NK-92 treated with Interleukin-12 subunit alpha and Interleukin-12 subunit beta, amount 100 ng/mL, for 24 hours (cell line): ENCODE measurements around the gene KCNJ12.
"Not testable (repeated sequence)": the region's sequence is repeated elsewhere in the genome, so short reads cannot be mapped to it uniquely, and the experiment has no call there.

Source experiments
- DNase-seq: peaks from one replicate; lab custom pipeline; 2025; lab: John Stamatoyannopoulos, UW

KCNJ12 gene

DNA sequence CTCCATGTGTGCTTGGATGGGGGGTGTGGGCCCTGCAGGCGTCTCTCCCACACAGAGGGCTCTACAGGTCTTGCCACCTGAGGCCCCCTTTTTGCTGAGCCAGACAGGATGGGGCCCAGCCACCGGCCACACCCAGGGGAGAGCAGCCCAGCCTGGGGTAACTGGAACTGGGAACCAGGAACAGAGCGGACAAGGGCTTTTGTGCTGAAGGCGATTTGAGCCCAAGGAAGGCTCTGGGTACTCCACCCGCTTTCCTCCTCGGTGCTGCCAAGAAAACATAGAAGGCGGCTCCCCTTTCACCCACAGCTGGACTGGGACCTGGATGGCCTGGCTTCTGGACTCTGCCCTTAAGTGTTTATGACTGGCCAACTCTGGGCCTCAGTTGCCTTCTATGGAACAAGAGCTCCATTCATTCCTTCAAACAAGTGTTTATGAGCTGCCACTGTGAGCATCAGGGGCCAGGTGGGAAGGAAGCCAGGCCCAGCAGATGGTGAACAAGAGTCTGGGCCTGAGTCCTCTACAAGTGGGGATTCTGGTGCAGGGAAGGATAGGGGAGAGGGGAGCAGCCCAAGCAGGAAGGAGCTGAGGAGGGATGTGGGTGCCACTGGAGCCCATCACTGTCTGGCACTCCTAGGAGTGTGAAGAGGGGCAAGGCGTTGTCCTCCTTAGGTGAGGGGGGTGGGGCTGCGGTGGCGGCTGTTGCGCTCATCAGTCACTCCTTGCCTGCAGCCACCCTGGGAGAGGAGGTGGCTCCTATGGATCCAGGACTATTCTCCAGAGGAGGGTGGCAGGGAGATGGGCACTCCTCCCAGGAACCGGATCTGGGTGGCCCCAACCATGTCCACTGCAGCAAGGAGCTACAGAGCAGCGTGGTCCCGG, 46.4 kb downstream of the KCNJ12 start:
- not testable (repeated sequence) for DNase-seq

DNA sequence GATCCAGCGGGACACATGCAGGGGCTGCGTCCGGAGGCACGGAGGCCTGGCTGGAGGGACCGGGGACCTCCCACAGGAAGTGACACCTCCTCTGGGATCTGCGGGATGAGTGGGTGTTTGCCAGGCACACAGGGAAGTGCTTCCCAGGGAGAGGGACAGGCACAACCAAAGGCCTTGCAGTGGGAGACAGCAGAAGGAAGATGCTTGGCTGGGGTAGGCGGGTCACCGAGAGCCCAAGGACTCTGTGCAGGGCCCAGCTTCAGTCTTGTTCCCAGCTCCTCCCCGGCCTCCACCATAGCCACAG, 47.0 kb downstream of the KCNJ12 start:
- DNase-seq, result not testable (repeated sequence)

DNA sequence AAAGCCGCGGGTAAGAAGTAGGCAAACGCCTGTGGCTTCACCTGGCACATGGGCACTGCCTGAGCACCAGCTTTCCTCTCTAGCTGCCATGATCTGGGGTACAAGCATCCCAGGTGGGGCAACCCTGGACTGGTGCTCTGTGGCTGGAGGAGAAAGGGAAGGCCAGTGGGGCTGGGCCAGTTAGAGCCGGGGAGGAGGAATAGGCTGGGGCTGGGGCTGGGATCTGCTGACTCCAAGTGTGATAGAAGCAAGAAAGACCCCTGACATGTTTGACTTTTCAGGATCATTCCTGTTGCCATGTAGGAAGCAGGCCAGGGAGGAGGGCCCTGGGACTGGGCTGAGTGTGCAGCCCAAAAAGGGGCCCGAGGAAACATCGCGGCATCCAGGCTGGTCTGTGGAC, 48.5 kb downstream of the KCNJ12 start:
- not testable (repeated sequence) for DNase-seq

DNA sequence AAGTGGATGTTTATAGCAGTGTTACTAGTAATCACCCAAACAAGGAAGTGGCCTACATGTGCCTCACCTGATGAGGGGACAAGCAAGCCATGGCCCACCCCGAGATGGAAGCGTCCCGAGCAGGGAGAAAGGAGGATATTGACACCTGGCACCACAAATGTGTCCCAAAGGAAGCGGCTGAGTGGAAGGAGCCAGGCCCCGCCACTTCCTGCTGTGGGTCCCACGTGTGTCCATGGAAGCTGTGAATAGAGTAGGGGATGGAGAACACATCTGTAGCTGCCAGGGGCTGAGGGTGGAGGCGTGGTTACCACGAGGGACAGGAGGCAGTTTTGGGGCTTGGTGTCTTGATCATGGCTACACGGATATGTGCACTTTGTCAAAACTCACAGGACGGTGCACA, 49.2 kb downstream of the KCNJ12 start:
- DNase-seq, result no peak

DNA sequence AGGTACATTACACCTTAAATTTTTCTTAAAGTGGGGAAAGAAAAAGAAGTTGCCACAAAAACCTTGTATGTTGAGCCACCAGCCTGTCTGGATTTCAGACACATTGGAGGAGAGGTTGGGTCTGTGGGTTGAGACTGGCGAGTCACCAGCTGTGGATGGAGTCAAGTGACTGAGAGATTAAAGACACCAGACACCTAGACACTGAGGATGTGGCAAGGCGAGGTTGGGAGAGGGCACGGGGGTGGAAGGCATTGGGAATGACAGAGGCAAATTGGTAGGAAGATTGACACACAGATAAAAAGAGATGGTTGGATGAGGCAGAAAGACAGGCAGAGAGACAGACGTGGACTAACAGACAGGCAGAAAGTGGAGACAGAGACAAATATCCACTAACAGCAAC, 49.6 kb downstream of the KCNJ12 start:
- DNase-seq, result no peak

DNA sequence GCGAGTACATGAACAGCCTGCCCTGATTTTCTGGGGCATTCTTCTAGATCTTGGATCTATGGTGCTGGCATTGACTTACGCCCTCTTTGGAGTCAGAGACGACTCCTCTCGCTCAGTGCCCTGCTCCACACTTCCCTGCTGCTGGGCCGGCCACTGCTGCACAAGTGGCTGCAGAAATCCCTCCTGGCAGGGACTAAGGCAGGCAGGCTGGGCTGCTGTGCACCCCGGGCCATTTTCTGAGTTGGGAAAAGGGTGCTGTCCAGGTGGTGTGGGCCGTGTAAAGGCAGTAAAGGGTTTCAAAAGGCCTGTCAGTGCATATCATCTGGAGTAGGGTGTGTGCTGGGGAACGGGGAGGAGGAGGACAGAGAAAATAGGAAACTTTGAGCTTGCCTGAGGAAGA, 50.1 kb downstream of the KCNJ12 start:
- not testable (repeated sequence) for DNase-seq

DNA sequence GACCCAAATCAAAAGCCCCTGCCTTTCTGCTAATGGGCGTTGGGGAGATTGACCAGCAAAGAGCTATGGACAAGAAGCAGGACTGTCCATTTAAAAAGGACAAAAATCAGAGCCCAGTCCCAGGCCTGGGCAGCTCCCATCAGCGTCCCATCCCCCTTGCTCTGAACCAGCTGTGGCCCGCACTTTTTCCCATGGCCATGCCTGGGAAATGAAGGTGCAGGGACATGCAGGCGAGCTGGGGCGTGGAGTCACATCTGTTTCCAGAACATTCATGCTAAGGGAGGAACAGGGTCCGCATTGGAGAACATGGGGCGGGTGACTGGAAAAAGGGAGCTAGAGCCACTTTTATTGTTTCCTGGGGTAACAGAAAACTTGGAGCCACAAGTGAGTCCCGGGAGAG, 50.7 kb downstream of the KCNJ12 start:
- DNase-seq, result not testable (repeated sequence)

DNA sequence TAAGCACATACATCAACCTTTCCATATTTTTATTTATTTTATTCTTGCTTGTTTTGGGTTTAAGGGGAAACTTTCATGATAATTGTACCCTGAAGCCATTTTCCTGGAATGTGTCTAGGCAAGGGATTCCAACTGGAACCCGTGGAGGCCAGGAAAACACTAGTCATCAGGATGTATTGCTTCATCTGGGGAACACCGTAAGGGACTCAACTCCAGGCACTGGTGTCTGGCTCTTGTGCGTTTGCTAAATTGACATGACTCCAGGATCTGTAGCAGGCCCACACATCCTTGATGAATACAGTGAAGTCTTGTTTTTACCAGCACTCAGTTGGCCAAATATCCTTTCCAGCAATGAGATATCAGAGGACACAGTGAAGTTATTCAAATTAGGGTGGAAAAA, 51.6 kb downstream of the KCNJ12 start:
- not testable (repeated sequence) for DNase-seq

DNA sequence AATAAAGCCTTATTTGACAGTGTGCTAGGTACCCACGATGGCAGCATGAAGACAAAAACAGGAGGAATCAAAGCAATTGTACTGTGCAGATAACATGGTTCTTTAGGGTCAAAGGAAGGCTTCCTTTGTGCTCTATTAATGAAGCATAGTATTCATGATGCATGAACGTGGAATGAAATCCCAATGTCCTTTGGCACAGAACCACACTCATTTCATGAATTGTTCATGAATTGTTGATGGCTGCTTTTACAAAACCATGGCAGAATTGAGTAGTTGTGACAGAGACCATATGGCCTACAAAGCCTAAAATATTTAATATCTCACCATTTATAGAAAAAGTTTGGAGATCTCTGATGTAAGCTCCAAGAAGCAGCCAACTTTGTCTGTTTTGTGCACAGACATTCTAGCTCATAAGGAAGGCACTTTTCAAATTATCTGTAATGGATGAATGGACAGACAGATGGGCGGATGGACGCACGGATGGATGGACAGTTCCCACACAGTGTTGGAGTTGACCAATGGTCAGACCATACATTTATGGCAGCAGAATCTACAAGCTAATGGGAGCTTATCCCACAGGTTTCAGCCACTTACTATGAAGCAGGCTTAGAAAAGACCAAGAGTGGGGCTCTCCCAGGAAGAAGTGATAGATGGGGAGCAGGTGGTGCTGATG, 52.7 kb downstream of the KCNJ12 start:
- not testable (repeated sequence) for DNase-seq

DNA sequence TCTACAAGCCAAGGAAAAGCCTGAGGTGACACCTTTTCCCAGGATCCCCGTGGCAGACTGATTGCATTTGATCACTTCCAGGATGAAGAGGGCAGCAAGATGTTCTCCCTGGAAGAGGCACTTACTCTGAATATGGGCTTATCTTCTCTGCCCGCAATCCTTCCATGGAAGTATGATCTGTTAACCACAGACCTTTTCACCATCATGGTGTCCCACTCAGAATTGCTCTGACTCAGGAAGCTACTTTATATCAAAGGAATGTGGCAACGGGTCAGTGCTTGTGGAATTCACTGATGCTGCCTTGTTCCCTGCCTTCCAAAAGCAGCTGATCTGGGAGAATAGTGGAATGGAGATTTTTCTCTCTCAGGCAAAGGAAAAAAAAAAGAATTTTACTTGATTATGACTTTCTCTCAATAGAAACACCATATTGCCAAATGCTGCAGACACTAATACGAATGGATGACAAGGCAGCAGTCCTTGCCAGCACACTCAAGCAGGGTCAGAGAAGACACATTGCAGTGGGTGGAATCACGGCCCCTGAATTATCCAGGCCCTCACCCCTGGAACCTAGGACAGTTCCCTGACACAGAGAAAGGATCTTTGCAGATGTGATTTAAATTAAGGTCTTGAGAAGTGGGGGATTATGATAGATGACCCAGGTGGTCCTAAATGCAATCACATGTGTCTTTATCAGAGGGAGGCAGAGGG, 53.9 kb downstream of the KCNJ12 start:
- not testable (repeated sequence) for DNase-seq

DNA sequence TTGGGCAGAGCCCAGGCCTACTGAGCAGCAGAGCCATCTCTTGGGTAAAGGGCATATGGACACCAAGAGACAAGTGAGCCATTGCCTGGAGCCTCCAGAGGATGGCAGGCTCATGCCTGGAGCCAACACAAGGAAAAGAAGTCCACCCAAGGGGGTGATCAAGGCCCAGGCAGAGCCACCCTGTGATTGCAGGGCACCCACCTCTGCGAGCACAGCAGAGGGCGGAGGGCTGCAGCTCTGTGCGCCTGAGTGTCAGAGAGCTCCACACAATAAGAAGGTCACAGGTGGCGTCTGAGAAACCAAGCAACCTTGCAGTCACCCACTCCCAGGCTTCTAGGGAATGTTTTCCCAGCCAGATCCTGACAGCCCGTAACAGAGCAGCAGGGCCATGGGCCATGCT, 57.8 kb downstream of the KCNJ12 start:
- DNase-seq, result not testable (repeated sequence)

DNA sequence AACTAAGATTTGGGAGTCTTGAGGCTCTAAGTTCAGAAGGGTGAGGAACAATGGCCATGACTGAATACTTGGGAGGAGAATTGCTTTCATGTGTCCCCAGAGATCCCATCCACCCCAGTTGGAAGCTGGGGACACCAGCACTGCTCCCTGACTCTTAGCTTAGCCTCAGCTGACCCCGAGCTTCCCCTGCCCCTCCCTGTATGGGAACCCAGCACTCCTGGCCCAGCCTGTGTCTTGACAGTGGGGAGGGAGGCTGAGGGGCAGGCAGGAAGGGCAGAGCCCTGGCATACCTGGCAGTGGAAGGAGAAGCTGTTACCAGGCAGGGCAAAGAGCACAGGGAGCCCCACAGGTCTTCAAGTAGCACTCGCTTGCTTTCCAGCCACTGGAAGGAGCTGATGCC, 58.8 kb downstream of the KCNJ12 start:
- not testable (repeated sequence) for DNase-seq

DNA sequence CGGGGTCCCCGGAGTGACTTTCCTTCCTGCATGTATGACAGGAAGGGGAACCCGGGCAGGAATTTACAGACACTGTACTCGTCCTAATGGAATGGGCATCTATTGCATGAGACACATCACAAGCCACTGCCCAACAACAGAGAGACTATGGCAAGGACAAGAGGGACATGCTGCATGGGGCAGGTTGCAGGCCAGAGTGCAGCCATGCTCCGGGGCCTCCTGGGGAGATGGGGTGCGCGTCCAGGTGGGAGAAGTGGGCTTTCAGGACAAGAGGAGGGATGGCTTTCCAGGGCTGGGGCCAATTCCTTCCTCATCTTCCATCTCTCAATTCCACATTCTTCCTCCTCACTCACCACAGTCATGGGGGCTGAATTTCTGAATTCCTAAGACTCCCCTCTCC, 60.3 kb downstream of the KCNJ12 start:
- DNase-seq, result not testable (repeated sequence)

DNA sequence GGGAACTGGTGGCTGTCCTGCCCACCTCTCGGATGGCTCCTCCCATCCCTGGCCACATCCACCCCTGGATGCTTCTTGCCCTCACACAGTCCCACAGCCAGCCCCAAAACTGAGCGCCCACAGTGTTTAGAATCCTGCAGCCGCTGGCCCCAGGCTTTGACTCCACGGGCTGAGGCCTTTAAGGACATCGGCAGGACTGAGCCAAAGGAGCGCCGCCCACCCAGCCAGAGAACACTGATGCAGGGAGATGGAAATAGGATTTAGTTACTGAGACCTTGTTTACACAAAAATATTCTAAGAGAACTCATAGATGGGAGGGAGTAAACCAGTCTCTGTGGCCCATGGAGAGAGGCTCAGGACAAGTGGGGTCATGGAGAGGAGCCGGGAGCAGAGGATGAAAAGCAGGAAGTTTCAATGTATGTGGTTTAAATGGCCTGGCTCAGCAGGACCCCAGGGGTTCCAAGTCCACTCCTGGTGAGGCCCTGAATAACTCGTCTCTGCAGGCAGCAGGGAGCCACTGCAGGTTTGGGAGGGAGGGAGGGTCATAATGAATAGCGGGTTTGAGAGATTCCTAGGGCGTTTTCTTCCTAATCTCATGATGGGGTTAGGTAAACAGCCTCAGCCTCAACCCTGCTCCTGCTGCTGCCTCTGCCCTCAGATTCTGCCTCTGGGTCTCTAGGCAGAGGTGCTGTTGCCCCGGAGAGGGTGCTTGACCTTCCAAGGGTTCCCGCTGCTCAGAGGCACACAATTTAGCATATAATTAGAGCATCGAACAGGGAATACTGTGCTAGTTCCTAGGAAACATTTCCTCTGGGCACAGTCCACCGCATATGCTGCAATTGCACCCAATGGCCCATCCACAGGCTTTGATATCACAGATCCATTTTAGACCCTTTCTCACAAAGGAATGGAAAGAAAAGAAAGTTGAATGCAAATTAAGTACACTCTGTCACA, 61.0 kb downstream of the KCNJ12 start:
- DNase-seq, result not testable (repeated sequence)

DNA sequence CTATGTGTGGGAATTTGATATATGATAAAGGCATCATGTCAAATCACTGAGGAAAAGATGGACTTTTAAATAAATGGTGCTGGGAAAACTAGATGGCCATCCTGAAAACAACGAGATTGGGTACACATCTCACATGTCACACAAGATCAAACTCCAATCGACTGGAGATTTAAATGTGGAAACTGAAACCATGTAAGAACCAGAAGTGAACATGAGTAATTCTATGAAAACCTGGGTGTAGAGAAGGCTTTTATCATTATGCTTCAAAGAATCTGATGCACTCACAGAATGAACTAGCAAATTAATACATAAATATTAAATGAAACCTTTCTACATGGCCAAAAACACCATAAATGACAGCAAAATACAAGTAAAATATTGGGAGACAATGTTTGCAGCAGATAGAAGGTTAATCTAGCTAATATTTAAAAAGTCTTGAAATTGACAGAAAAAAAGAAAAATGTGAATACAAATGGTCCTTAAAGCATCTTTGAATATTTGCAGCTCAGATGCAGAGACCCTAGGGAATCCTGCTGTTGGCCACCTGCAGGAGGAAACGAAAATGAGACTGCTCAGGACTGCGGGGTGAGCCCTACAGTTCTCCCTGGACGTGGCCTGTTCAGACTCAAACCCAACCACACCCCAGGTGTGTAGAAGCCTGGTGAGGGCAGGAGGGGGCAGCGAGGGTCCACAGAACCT, 62.3 kb downstream of the KCNJ12 start:
- not testable (repeated sequence) for DNase-seq

DNA sequence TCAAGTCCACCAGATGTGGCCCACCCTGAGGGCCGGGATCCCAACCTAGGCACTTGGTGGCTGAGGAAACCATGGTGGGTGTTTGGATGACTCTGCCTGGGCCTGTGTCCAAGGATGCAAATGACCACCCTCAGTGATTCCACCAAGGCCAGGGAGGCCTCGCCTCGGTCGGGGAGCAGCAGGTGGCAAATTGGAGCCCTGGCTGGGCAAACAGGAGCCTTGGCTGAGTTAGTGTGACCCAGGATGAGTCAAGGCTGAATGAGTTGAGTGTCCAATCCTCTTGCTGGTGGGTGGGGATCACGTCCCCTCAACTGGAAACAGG, 62.8 kb downstream of the KCNJ12 start:
- DNase-seq, result not testable (repeated sequence)

DNA sequence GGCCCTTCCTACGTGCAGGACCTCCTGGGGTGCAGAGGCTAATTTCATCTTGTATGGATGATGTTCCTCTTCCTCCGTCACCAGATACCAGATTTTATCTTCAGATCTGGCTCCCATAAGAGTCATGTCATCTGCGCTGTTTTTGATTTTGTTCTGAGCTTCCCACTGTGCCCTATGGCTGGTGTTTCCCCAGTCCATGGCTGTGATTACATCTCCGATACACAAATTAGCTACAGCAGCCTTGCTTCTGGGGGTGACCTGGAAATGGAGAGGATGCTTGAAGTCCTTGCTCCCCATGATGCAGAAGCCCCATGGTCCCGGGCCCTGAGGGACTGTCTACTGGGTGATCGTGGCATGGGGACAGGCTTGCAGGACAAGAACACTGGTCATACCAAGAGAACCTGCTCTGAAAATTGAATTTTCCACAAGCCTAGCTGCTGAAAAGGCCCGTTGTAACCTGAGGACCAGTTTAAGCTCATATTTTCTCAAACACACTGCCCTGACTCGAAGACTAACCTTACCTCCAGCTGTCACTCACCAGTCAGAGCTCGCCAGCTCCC, 69.0 kb downstream of the KCNJ12 start:
- no peak for DNase-seq

DNA sequence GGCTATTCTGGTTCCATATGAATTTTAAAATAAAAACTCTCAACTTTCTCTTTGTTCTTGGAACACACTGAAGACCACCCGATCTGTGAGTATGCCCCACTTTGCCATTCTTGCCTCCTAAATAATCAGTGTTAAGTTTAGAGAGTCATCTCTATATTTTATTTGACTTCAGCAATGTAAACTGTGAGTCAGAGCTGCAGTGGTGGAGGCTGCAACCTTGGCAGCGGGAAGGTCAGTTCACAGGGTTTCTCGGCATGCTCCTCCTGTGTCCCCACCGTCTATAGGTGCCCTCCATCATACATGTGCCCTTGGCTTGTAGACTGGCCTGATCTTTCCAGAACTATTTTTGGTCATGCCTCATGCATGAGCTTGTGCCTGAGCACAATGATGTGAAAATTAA, 71.4 kb downstream of the KCNJ12 start:
- not testable (repeated sequence) for DNase-seq

DNA sequence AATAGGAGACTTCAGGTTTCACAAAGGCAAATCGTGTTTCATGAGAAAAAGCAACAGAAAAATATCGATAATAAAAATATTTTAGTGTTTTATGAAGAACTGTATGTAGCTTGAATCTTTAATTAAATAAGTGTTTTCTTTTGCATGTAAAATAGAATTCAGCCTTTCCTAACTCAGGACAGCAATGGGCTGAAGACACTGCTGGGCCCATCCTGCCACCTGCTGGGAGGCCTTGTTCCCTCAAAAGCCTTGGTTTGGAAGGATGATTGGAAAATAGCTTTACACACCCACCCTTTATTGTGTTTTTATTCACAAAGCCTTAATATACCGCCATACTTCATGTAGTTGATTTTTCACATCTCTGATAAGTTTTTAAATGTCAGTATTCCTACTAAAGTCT, 73.7 kb downstream of the KCNJ12 start:
- DNase-seq, result not testable (repeated sequence)

DNA sequence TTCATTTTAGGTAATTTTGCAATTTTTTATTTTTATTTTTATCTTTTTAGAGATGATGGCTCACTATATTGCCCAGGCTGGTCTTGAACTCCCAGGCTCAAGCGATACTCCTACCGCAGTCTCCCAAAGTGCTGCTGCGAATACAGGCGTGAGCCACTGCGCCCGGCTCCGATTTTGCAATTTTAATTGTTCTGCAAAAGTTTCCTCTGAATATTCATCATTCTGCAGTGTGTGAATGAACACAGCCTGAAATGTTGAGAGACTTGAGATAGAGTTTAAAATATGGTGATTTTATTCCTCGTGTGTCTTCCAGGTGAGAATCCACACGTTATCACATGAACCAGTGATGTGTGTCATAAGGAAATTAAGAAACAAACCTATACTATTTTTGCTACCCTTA, 75.8 kb downstream of the KCNJ12 start:
- no peak for DNase-seq
